Occipital lobe (tissue), 2 donors: Measurements from ENCODE around the gene PAQR4. TPM values are rescaled to one million over a fixed set of nuclear protein-coding genes. Genes with fewer than 3 reads are reported as not detected.
"Not testable (repeated sequence)": the region's sequence is repeated elsewhere in the genome, so short reads cannot be mapped to it uniquely, and the experiment has no call there.

ENCODE experiments used
- DNase-seq: peaks from one replicate; lab custom pipeline; 2025; lab: John Stamatoyannopoulos, UW
- total RNA-seq: library from RNA; depleted of rRNA; stranded (reverse); fragments of >200 nt; gene quantifications from one replicate; pipeline ENCODE4 v1.2.3, GENCODE V29; 2014

PAQR4 gene
- total RNA-seq: 19.7 TPM

- peak; percentile 80 for DNase-seq
Observed at GRCh38 chr16:2968738-2969544, at the start of gene PAQR4. PAQR4 (plus strand) TSS chr16:2969348; CDS start chr16:2969675, 327 bp downstream.

DNA sequence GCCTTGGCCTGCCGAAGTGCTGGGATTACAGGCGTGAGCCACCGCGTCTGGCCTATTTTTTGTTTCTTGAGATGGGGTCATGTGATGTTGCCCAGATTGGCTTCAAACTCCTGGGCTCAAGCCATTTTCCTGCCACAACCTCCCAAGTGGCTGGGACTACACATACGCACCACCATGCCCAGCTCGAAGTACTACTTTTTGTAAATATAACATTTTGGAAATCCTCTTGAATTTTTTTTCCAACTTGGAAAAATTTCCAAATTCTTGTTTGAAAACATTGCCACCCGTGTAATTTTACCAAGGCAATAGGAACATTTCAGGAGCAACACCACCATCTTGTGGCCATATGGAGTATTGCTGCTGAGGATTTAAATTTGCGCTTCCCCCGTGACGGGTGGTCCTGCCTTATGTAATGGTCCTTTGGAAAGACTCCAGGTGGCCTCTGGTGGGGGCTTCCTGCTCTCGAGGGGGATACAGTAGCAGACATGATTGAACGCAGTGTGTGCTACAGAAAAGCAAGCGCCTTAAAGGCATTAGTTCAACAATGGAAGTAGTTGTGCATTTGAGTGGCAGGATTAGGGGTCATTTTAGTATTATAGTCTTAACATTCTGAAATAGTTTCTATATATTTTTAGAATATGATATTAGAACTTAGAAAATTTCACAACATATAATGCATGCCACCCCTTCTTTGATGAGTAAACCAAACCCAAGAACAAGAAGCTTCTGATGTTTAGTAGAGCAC lies 49.5 kb upstream of the PAQR4 start:
- no peak for DNase-seq

GRCh38 chr16:2923481-2923880 lies 45.7 kb upstream of the PAQR4 start:
- DNase-seq: no peak

DNA sequence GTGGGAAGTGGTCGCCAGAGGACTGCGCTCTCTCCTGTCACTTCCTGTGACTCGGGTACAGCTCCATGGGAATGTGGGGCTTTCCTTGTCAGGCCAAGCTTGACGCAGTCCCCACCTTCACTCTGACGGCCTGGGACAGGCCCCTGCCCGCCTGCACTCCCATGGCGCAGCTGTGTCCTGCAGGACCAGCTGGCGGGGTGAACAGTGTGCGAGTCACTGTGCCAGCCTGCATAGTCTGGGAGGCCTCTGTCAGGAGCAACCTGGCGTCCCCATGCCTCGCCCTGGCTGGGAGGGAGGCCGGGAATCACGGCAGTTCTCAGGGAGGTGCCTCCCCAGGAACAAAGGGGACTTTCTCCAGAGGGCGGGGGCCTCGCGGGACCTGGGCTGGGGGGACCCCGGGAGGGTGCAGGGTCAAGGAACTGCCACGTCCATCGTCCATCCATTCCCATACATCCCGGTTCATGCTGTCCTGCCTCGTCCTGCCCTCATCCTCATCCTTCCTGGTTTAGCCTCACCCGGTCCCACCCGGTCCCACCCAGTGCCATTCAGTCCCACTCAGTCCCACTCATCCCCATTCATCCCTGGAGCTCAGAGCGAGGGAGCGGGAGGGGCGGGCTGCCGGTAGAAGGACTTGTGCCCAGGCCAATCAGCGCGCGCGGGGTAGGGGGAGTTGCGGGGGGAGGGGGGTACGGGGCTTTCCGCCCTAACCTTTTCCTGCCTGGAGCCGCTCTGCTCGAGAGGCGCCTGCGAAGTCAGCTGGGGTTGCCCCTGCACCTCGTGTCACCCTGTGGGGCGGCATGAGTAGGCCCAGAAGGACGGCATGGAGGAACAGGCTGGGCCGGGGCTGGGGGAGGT lies 44.0 kb upstream of the PAQR4 start:
- no peak for DNase-seq

GRCh38 chr16:2925951-2926649 lies 43.0 kb upstream of the PAQR4 start:
- no peak for DNase-seq

DNA sequence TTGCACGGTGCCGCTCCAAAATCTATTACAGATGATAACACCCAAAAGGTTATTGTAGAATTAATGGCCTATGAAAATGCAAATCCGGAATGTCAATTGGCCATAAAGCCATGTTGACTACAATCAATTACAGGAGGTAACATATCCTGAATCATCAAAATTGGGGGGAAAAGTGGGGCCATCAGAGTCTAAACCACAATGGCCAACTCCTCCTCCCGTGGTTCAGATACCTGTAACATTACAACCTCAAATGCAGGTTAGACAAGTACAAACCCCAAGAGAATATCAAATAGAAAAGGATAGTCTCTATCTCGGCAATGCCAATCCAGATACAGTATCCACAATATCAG lies 42.5 kb upstream of the PAQR4 start:
- DNase-seq: no peak

- DNase-seq: peak; percentile 67
Observed at GRCh38 chr16:2927010-2927646, 42.0 kb upstream of the PAQR4 start.

DNA sequence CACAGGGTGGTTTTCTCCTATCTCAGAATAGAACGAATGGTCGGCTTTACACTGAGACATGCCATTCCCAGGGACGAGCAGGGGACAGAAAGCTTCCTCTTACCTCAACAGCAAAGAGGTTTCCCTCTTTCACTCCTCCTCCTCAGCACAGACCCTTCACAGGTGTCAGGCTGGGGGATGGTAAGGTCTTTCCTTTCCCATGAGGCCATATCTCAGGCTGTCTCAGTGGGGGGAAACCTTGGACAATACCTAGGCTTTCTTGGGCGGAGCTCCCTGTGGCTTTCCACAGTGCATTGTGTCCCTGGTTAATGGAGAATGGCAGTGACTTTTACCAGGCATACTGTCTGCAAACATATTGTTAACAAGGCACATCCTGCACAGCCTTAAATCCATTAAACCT lies 41.0 kb upstream of the PAQR4 start:
- DNase-seq: not testable (repeated sequence)

DNA sequence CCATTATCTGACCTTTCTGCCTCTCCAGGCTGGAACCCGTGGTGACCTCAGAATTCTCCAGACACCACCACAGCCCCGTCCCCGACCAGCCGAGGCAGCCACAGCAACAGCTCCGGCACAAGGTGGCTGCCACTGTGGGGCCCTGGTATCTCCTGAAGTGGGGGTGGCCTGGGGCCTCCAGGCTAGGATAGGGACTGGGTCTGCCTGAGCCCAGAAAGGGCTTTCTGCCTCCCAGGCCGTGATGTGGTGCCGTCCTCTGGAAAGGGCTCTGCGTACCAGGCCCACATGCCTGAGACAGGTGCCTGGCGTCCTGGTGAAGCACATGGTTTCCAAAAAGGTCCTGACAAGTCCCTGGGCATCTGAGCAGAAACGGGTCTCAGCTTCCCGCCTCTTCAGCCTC lies 40.4 kb upstream of the PAQR4 start:
- no peak for DNase-seq

GRCh38 chr16:2929693-2930092 lies 39.5 kb upstream of the PAQR4 start:
- no peak for DNase-seq

- no peak for DNase-seq
Observed at GRCh38 chr16:2930236-2930635, 38.9 kb upstream of the PAQR4 start.

DNA sequence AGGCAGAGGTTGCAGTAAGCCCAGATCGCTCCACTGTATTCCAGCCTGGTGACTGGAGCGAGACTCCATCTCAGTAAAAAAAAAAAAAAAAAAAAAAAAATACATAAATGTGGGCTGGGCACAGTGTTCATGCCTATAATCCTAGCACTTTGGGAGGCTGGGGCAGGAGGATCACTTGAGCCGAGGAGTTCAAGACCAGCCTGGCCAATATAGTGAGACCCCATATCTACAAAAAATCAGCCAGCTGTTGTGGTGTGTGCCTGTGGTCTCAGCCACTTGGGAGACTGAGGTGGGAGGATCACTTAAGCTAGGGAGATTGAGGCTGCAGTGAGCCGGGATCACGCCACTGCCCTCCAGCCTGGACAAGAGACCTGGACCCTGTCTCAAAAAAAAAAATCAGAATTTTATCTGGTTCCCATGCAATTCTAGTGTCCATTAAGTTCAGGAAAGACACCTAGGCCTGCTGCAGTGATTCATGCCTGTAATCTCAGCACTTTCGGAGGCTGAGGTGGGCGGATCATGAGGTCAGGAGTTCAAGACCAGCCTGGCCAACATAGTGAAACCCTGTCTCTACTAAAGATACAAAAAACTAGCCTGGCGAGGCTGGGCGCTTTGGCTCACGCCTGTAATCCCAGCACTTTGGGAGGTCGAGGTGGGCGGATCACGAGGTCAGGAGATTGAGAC lies 37.8 kb upstream of the PAQR4 start:
- not testable (repeated sequence) for DNase-seq

- no peak for DNase-seq
Observed at GRCh38 chr16:2933136-2933535, 36.0 kb upstream of the PAQR4 start.

- DNase-seq: no peak
Observed at GRCh38 chr16:2933701-2934100, 35.4 kb upstream of the PAQR4 start.

DNA sequence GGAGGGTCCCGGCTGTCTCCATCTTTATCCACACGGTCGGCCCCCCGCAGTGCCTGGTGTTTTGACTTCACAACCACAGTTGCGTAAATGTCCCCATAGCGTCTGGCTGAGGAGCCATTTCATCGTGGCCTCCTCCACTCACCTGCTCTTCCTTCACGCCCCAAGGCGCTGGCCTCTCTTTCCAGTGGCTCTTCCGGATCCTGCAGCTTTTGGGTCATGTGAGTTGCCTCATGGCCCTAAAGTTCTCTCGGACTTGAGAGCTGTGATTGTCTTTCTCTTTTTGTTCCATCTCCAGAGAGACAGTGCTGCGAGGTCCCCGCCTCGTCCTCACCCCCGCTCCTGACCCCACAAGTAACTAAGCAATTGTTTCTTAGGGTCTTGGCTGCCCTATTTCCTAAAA lies 34.7 kb upstream of the PAQR4 start:
- DNase-seq: no peak

DNA sequence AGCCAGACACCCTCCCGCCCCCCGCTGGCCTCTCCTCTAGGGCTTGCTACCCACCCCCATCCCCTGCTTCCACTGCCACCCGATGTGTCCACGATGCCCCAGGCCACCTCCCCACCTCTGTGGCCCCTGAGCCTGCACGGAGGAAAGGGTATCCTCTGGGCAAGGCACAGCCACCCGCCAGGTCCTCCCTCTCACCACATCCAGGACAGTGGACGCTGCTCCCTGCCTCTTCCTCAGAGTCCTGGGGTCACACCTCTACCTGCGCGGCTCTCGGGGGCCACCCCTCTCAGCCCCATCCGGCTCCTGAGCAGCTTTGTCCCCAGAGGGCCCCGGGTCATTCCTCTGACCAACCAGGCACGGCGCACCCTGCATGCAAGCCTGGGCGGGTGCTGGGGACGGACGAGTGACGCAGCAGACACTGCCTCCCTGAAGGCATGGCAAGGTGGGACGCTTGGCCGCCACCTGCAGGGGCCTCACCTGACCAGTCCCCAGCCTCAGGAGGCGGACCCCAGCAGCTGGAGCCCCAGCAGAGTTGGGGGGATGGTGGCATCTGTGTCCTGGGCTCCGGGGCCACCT lies 32.6 kb upstream of the PAQR4 start:
- no peak for DNase-seq

- DNase-seq: no peak
Observed at GRCh38 chr16:2937170-2937569, 32.0 kb upstream of the PAQR4 start.

DNA sequence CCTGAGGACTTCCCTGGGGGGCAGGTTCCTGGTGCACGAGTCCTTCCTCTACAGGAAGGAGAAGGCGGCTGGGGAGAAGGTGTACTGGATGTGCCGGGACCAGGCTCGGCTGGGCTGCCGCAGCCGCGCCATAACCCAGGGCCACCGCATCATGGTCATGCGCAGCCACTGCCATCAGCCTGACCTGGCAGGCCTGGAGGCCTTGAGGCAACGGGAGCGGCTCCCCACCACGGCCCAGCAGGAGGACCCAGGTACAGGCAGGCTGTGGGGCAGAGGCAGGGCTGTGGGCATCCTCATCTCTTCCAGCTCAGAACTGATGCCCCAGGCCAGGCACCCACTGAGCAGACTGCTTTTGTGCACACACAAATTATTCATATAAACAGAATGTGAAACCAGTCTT lies 30.9 kb upstream of the PAQR4 start:
- no peak for DNase-seq

DNA sequence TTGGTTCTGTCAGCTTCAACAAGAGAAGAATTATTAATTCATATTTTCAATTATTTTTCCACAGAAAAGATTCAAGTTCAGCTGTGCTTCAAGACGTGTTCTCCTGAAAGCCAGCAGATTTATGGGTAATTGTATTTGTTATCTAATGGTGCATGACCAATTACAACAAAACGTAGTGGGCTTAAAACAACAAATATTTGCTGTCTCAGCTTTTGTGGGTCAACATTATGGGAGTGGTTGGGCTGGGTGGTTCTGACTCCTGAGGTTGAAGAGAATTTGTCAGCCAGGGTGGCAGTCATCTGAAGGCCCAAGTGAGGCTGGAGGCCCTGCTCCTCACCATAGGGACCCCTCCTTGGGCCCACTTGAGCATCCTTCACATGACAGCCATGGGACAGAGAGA lies 29.2 kb upstream of the PAQR4 start:
- DNase-seq: no peak

GRCh38 chr16:2942045-2942444 lies 27.1 kb upstream of the PAQR4 start:
- DNase-seq: no peak
